SK-N-SH (cell line): ENCODE data around the gene CEL. TPM values are rescaled to one million over a fixed set of nuclear protein-coding genes. Genes with fewer than 3 reads are reported as not detected.

Experiments used
- CTCF ChIA-PET: fragments of 300-600, 350-600 bp; formaldehyde crosslinking; extraction: SDS; loops from one replicate; lab custom pipeline; 2021; lab: Yijun Ruan, JAX
- POLR2A ChIA-PET: fragments of 350-600 bp; sonication (Branson Sonifier 250); formaldehyde crosslinking; extraction: SDS; loops from one replicate; lab custom pipeline; 2020; ENCODE audit warnings: antibody characterized with exemption, inconsistent platforms; lab: Yijun Ruan, JAX
- DNase-seq: peaks from one replicate; pipeline ENCODE4 v3.0.0; 2012
- H2AFZ ChIP-seq: fragments of 200-600 bp; sonication (generic); 2 replicates; pipeline ENCODE4 v1.8.1; 2016; ENCODE audit warnings: antibody characterized with exemption, mild to moderate bottlenecking, low read depth
- H3F3A ChIP-seq: fragments of 200-600 bp; sonication (generic); replicated peaks from 2 replicates; pipeline ENCODE3; 2016; ENCODE audit warnings: antibody characterized with exemption, mild to moderate bottlenecking; ENCODE audit not compliant: insufficient read depth
- H3K27ac ChIP-seq, 2 experiments: fragments of 200-500 bp in 1 of 2; fragments of 200-600 bp in 1 of 2; sonication (Bioruptor generic) in 1 of 2; sonication (generic), shearing (Covaris generic) in 1 of 2; 2 replicates each; pipeline versions ENCODE4 v1.5.1 to v1.6.1; 2014 to 2016; ENCODE audit warnings: low read depth in 2 of 2, inconsistent platforms in 1 of 2, low read length in 1 of 2, mild to moderate bottlenecking in 1 of 2, mixed read lengths in 1 of 2
- H3K27me3 ChIP-seq: fragments of 200-600 bp; sonication (generic), shearing (Covaris generic); 2 replicates; pipeline ENCODE4 v1.6.1; 2016; ENCODE audit warnings: mixed run types; ENCODE audit not compliant: insufficient read depth
- H3K36me3 ChIP-seq, 2 experiments: fragments of 200-500 bp in 1 of 2; fragments of 200-600 bp in 1 of 2; sonication (Bioruptor generic) in 1 of 2; sonication (generic) in 1 of 2; replicated peaks in 1 of 2; 2 replicates each; pipeline versions ENCODE3 to v1.5.1; 2014 to 2016; ENCODE audit warnings: low read length in 1 of 2, mild to moderate bottlenecking in 1 of 2; ENCODE audit not compliant: insufficient read depth in 2 of 2, control insufficient read depth in 1 of 2
- H3K4me1 ChIP-seq, 2 experiments: fragments of 200-500 bp in 1 of 2; fragments of 200-600 bp in 1 of 2; sonication (Bioruptor generic) in 1 of 2; sonication (generic), shearing (Covaris generic) in 1 of 2; 2 replicates each; pipeline versions ENCODE4 v1.5.1 to v1.6.1; 2014 to 2016; ENCODE audit warnings: low read depth in 1 of 2, low read length in 1 of 2, mixed run types in 1 of 2; ENCODE audit not compliant: insufficient read depth in 2 of 2, control insufficient read depth in 1 of 2
- H3K4me2 ChIP-seq: fragments of 200-600 bp; sonication (generic), shearing (Covaris generic); 2 replicates; pipeline ENCODE4 v1.6.1; 2017; ENCODE audit warnings: mixed run types
- H3K4me3 ChIP-seq, 2 experiments: fragments of 200-500 bp in 1 of 2; fragments of 200-600 bp in 1 of 2; sonication (Bioruptor generic) in 1 of 2; sonication (generic), shearing (Covaris generic) in 1 of 2; 2 replicates each; pipeline versions ENCODE4 v1.5.1 to v1.8.1; 2014 to 2016; ENCODE audit warnings: low read depth in 2 of 2, inconsistent platforms in 1 of 2, low read length in 1 of 2, mild to moderate bottlenecking in 1 of 2, mixed read lengths in 1 of 2, moderate library complexity in 1 of 2
- H3K79me2 ChIP-seq: fragments of 200-600 bp; sonication (generic); 2 replicates; pipeline ENCODE4 v1.8.1; 2017; ENCODE audit warnings: mild to moderate bottlenecking; ENCODE audit not compliant: insufficient read depth
- H3K9ac ChIP-seq: fragments of 200-600 bp; sonication (generic); 2 replicates; pipeline ENCODE4 v1.6.1; 2017; ENCODE audit warnings: mixed run types
- H3K9me2 ChIP-seq: fragments of 200-600 bp; sonication (generic); 2 replicates; pipeline ENCODE4 v1.6.1; 2017; ENCODE audit warnings: mixed run types
- H3K9me3 ChIP-seq: fragments of 200-600 bp; sonication (generic); 2 replicates; pipeline ENCODE4 v1.6.1; 2017; ENCODE audit warnings: mixed run types, mild to moderate bottlenecking, moderate library complexity
- H4K20me1 ChIP-seq: fragments of 200-600 bp; sonication (generic); 2 replicates; pipeline ENCODE4 v1.6.1; 2017; ENCODE audit warnings: mild to moderate bottlenecking, mixed run types; ENCODE audit not compliant: insufficient read depth
- CHD2 ChIP-seq: fragments of 150-350 bp; IDR thresholded peaks from 2 replicates; pipeline ENCODE4 v1.6.1; 2018; ENCODE audit warnings: low read length; ENCODE audit not compliant: partially characterized antibody
- ELF1 ChIP-seq: IDR thresholded peaks from 2 replicates; pipeline ENCODE4 v1.4.0; 2012
- EP300 ChIP-seq, 2 experiments: IDR thresholded peaks; 2 replicates each; pipeline versions ENCODE4 v1.4.0 to v1.6.1; 2012; ENCODE audit warnings: borderline replicate concordance in 1 of 2, low read depth in 1 of 2, low read length in 1 of 2
- FOSL2 ChIP-seq: IDR thresholded peaks from 2 replicates; pipeline ENCODE4 v1.4.0; 2012; ENCODE audit warnings: low read depth, mild to moderate bottlenecking, moderate library complexity, borderline replicate concordance
- FOXM1 ChIP-seq: IDR thresholded peaks from 2 replicates; pipeline ENCODE4 v1.4.0; 2012; ENCODE audit warnings: low read depth, mild to moderate bottlenecking
- NRF1 ChIP-seq: IDR thresholded peaks from 2 replicates; pipeline ENCODE4 v1.6.1; 2012; ENCODE audit warnings: low read depth, mild to moderate bottlenecking, low read length
- POLR2AphosphoS5 ChIP-seq: IDR thresholded peaks from 2 replicates; pipeline ENCODE4 v1.6.1; 2012; ENCODE audit warnings: low read depth, low read length
- RXRA ChIP-seq: IDR thresholded peaks from 2 replicates; pipeline ENCODE4 v1.4.0; 2012; ENCODE audit warnings: low read depth, mild to moderate bottlenecking, borderline replicate concordance
- TEAD4 ChIP-seq: IDR thresholded peaks from 2 replicates; pipeline ENCODE4 v1.4.0; 2012; ENCODE audit warnings: mild to moderate bottlenecking, borderline replicate concordance; ENCODE audit not compliant: insufficient read depth
- WGBS: methylation state at CpG from one replicate; pipeline ENCODE4 v1.1.6; 2017; ENCODE audit warnings: low lambda C conversion rate; 5-methylcytosine and 5-hydroxymethylcytosine counted together
- polyA plus RNA-seq, 3 experiments: library from polyadenylated mRNA; depleted of rRNA; stranded (reverse); fragments of >200 nt; gene quantifications; 2 replicates each; pipeline ENCODE4 v1.2.3, GENCODE V29; 2012
- TF ChIP-seq, protein P1 (sequence below): IDR thresholded peaks from 2 replicates; pipeline ENCODE4 v1.6.1; 2012; ENCODE audit warnings: mild to moderate bottlenecking, low read depth, low read length, moderate library complexity
- TF ChIP-seq, protein P2 (sequence below): IDR thresholded peaks from 2 replicates; pipeline ENCODE4 v1.4.0; 2012; ENCODE audit warnings: low read depth, borderline replicate concordance
- TF ChIP-seq, protein P3 (sequence below): IDR thresholded peaks from 2 replicates; pipeline ENCODE4 v1.4.0; 2012; ENCODE audit warnings: low read depth
- TF ChIP-seq, protein P4 (sequence below): IDR thresholded peaks from 2 replicates; pipeline ENCODE4 v1.4.0; 2012; ENCODE audit warnings: low read depth, borderline replicate concordance

The CEL gene
- polyA plus RNA-seq, 1 of the 3 experiments (the other 2 are of a cell fraction), result 0.87 TPM

DNA sequence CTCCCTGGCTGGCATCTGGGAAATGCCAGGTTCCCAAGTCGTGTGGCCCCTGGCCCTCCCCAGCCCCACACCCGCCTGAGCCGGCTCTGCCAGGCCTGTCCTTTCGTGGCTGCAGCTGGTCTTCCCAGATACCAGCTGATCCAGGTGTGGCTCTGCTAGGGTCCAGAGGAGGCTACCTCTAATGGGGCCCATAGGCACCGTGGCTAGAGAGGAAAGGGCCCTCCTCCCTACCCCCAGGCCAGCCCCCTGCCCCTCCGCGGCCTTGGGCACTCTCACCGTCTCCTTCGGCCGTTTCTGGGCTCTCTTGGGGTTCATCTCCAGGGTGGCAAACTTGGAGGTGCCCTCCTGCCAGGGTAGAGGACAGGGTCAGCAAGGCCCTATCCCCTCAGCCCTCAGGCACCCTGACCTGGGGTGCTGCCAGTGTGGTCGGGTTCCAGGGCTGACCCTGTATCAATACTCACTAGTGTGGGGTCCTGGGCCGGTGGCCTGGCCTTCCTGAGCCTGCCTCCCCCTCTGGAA lies 42.3 kb downstream of the CEL start (continued):
- TF ChIP-seq, protein P1, sequence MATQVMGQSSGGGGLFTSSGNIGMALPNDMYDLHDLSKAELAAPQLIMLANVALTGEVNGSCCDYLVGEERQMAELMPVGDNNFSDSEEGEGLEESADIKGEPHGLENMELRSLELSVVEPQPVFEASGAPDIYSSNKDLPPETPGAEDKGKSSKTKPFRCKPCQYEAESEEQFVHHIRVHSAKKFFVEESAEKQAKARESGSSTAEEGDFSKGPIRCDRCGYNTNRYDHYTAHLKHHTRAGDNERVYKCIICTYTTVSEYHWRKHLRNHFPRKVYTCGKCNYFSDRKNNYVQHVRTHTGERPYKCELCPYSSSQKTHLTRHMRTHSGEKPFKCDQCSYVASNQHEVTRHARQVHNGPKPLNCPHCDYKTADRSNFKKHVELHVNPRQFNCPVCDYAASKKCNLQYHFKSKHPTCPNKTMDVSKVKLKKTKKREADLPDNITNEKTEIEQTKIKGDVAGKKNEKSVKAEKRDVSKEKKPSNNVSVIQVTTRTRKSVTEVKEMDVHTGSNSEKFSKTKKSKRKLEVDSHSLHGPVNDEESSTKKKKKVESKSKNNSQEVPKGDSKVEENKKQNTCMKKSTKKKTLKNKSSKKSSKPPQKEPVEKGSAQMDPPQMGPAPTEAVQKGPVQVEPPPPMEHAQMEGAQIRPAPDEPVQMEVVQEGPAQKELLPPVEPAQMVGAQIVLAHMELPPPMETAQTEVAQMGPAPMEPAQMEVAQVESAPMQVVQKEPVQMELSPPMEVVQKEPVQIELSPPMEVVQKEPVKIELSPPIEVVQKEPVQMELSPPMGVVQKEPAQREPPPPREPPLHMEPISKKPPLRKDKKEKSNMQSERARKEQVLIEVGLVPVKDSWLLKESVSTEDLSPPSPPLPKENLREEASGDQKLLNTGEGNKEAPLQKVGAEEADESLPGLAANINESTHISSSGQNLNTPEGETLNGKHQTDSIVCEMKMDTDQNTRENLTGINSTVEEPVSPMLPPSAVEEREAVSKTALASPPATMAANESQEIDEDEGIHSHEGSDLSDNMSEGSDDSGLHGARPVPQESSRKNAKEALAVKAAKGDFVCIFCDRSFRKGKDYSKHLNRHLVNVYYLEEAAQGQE, result no peak
- TF ChIP-seq, protein P2, sequence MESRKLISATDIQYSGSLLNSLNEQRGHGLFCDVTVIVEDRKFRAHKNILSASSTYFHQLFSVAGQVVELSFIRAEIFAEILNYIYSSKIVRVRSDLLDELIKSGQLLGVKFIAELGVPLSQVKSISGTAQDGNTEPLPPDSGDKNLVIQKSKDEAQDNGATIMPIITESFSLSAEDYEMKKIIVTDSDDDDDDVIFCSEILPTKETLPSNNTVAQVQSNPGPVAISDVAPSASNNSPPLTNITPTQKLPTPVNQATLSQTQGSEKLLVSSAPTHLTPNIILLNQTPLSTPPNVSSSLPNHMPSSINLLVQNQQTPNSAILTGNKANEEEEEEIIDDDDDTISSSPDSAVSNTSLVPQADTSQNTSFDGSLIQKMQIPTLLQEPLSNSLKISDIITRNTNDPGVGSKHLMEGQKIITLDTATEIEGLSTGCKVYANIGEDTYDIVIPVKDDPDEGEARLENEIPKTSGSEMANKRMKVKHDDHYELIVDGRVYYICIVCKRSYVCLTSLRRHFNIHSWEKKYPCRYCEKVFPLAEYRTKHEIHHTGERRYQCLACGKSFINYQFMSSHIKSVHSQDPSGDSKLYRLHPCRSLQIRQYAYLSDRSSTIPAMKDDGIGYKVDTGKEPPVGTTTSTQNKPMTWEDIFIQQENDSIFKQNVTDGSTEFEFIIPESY, result no peak
- TF ChIP-seq RXRA (no peak), TEAD4 (no peak), EP300 (IDR thresholded peaks at IDR 0.05; ENCODE audit: borderline replicate concordance in 1 of 2, low read depth in 1 of 2, low read length in 1 of 2) (no peak), CHD2 (no peak), POLR2AphosphoS5 (no peak), FOSL2 (no peak), ELF1 (no peak), NRF1 (no peak)
- TF ChIP-seq, protein P3, sequence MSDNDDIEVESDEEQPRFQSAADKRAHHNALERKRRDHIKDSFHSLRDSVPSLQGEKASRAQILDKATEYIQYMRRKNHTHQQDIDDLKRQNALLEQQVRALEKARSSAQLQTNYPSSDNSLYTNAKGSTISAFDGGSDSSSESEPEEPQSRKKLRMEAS, result no peak
- TF ChIP-seq, protein P4, sequence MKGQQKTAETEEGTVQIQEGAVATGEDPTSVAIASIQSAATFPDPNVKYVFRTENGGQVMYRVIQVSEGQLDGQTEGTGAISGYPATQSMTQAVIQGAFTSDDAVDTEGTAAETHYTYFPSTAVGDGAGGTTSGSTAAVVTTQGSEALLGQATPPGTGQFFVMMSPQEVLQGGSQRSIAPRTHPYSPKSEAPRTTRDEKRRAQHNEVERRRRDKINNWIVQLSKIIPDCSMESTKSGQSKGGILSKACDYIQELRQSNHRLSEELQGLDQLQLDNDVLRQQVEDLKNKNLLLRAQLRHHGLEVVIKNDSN, result no peak

DNA sequence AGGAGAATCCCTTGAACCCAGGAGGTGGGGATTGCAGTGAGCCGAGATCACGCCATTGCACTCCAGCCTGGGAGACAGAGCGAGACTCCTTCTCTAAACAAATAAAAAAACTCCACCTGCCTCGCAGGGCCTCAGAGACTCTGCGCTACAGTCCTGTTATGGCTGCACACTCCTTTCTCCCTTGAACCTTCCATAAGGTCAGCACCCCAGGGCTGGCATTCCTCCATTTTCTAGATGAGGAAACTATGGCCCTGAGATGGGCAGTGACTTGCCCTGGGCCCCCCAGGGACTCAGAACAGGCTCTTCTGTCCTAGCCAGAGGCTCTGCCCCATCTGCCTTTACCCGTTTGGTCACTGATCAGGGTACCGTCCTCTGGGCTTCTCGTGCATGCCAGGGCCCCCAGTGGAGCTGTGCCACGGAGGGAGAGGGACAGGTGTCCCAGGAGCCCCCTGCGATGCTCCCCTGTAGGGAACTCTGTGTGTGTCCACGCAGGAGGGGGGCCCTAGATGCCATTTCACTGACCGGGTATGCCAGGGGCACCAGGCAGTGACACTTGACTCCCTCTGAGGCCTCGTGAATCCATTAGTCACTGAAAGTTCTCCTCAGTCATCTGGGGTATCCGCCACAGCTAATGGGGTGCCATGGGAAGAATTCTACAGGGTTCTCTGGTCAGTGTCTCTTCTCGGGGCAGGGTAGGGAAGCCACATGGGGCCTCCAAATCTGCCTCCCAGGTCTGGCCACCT lies 43.1 kb downstream of the CEL start:
- H3K9ac ChIP-seq, result no peak overlapping the region
- no peak for DNase-seq
- H3K27ac ChIP-seq, result no peak overlapping the region
- no peak overlapping the region for H2AFZ ChIP-seq
- WGBS, result 91% methylated on average over 11 of the region's 15 CpGs
- H4K20me1 ChIP-seq, result 0 out of 2 replicates have a peak, but pooled peaks cover 7% of the 10 kb centered on the region
- H3K9me2 ChIP-seq, result no peaks in the 10 kb centered on the region
- H3K4me2 ChIP-seq, result no peak overlapping the region
- no peaks in the 10 kb centered on the region for H3F3A ChIP-seq
- no peaks in the 10 kb centered on the region for H3K79me2 ChIP-seq
- POLR2A ChIA-PET, result no interaction called here
- CTCF ChIA-PET, result interaction anchor here (0.9 to 30.3 kb wide), 4 partner anchors 16 to 129 kb away, joined by 3 to 810 read pairs (median 4); no protein-coding TSS in a partner anchor
- H3K9me3 ChIP-seq, result no peaks in the 10 kb centered on the region
- no peaks in the 10 kb centered on the region for H3K27me3 ChIP-seq
- H3K4me1 ChIP-seq, result peaks cover 0 to 2% of the 10 kb centered on the region in 2 experiments; a peak in 1 of 4 replicates
- H3K36me3 ChIP-seq, result peaks cover 18 to 82% of the 10 kb centered on the region in 2 experiments
- TF ChIP-seq FOXM1 (no peak), ELF1 (no peak), EP300 (IDR thresholded peaks at IDR 0.05; ENCODE audit: borderline replicate concordance in 1 of 2, low read depth in 1 of 2, low read length in 1 of 2) (no peak)
- TF ChIP-seq, all 33 proteins: peak for 0
- no peak overlapping the region for H3K4me3 ChIP-seq
